K562 (cell line): ENCODE results near the gene MEF2B. TPM values are rescaled to one million over a fixed set of nuclear protein-coding genes. Genes with fewer than 3 reads are reported as not detected.

Experiments
- CBX2 ChIP-seq: fragments of 200-600 bp; sonication (generic); IDR thresholded peaks from one replicate; pipeline ENCODE4 v1.6.1; 2012; ENCODE audit warnings: mild to moderate bottlenecking, low read length, inconsistent platforms; ENCODE audit not compliant: insufficient read depth, poor library complexity, severe bottlenecking
- CTCFL ChIP-seq: IDR thresholded peaks from 2 replicates; pipeline ENCODE4 v1.6.1; 2011; ENCODE audit warnings: borderline replicate concordance, low read depth, mild to moderate bottlenecking, moderate library complexity, low read length; ENCODE audit not compliant: insufficient read depth, poor library complexity, severe bottlenecking
- GATA2 ChIP-seq: sonication (generic); formaldehyde crosslinking; IDR thresholded peaks from 2 replicates; pipeline ENCODE4 v1.4.0; 2020; ENCODE audit warnings: mild to moderate bottlenecking, missing genetic modification reagents
- HLTF ChIP-seq: fragments of 450-650 bp; IDR thresholded peaks from 2 replicates; pipeline ENCODE4 v1.6.1; 2016
- PBX2 ChIP-seq, 2 experiments: IDR thresholded peaks in 1 of 2; conservative IDR thresholded peaks in 1 of 2; 2 replicates each; pipeline ENCODE4 v1.6.1; 2016; ENCODE audit warnings: low read depth in 2 of 2, mild to moderate bottlenecking in 1 of 2, missing compliant biosample characterization in 1 of 2, missing genetic modification characterization in 1 of 2, moderate library complexity in 1 of 2
- TAF7 ChIP-seq: fragments of 450-650 bp; IDR thresholded peaks from 2 replicates; pipeline ENCODE4 v1.6.1; 2016; ENCODE audit warnings: missing genetic modification characterization, missing compliant biosample characterization
- TFE3 ChIP-seq: fragments of 450-650 bp; formaldehyde crosslinking; IDR thresholded peaks from 2 replicates; pipeline ENCODE4 v1.4.0; 2020; ENCODE audit warnings: mild to moderate bottlenecking, mixed read lengths
- ZNF12 ChIP-seq: sonication (generic); formaldehyde crosslinking; IDR thresholded peaks from 2 replicates; pipeline ENCODE4 v1.4.0; 2020; ENCODE audit warnings: mild to moderate bottlenecking, missing genetic modification reagents
- polyA plus RNA-seq, 8 experiments: library from polyadenylated mRNA; depleted of rRNA in 4 of 8; stranded (reverse) in 5 of 8; unstranded in 3 of 8; fragments of >200 nt; fragmentation: Nextera tagmentation in 2 of 8; fragmentation: Illumina TruSeq in 1 of 8; extraction: Ambion mirVana in 2 of 8; extraction: Trizol in 1 of 8; gene quantifications; 2 replicates each; pipeline versions ENCODE4 v1.2.1 to v1.2.3, GENCODE V29; 2011 to 2014; ENCODE audit warnings: inconsistent platforms in 1 of 8, missing spikeins in 1 of 8
- total RNA-seq, 7 experiments: library from RNA; depleted of rRNA in 6 of 7; stranded (reverse); fragments of >200 nt in 6 of 7; fragmentation: Illumina TruSeq in 2 of 7; extraction: Trizol in 2 of 7; gene quantifications; 2 replicates each; pipeline versions ENCODE4 v1.2.1 to v1.2.3, GENCODE V29; 2011 to 2021; ENCODE audit warnings: low replicate concordance in 1 of 7
- TF ChIP-seq, protein P1 (sequence below): fragments of 450-650 bp; IDR thresholded peaks from 2 replicates; pipeline ENCODE4 v1.6.1; 2016; ENCODE audit warnings: borderline replicate concordance
- TF ChIP-seq, protein P2 (sequence below), 3 experiments: fragments of 200-800 bp in 1 of 3; sonication (Bioruptor generic) in 1 of 3; sonication (generic) in 1 of 3; formaldehyde crosslinking in 1 of 3; IDR thresholded peaks; 2 replicates each; pipeline versions ENCODE4 v1.6.1 to v1.8.0; 2016 to 2022; ENCODE audit warnings: mild to moderate bottlenecking in 2 of 3, missing compliant biosample characterization in 2 of 3, missing genetic modification characterization in 2 of 3, missing genetic modification reagents in 1 of 3

The MEF2B gene
- total and polyA plus RNA-seq, 9 of the 15 experiments (the other 6 are each of a cell fraction or from before 2014, with no cell fraction given): 0.14 to 1.9 (median 0.71) TPM; not detected in 3

- TF ChIP-seq, protein P1, sequence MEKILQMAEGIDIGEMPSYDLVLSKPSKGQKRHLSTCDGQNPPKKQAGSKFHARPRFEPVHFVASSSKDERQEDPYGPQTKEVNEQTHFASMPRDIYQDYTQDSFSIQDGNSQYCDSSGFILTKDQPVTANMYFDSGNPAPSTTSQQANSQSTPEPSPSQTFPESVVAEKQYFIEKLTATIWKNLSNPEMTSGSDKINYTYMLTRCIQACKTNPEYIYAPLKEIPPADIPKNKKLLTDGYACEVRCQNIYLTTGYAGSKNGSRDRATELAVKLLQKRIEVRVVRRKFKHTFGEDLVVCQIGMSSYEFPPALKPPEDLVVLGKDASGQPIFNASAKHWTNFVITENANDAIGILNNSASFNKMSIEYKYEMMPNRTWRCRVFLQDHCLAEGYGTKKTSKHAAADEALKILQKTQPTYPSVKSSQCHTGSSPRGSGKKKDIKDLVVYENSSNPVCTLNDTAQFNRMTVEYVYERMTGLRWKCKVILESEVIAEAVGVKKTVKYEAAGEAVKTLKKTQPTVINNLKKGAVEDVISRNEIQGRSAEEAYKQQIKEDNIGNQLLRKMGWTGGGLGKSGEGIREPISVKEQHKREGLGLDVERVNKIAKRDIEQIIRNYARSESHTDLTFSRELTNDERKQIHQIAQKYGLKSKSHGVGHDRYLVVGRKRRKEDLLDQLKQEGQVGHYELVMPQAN: no peak
- TF ChIP-seq TAF7 (tag): 0 out of 2 replicates have a peak, but pooled peaks have one; percentile 15
- TF ChIP-seq, protein P2, sequence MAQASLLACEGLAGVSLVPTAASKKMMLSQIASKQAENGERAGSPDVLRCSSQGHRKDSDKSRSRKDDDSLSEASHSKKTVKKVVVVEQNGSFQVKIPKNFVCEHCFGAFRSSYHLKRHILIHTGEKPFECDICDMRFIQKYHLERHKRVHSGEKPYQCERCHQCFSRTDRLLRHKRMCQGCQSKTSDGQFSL (CRISPR knock-in tag; IDR thresholded peaks at IDR 0.05): no peak
- TF ChIP-seq, protein P2 (tag; IDR thresholded peaks at IDR 0.05): peak in 1 of 2 experiments; percentile 47; a peak in 1 of 4 replicates
- peak; percentile 42; the same call in 1 of the 2 replicates for TF ChIP-seq GATA2 (CRISPR knock-in tag)
- TF ChIP-seq CTCFL: no peak
- TF ChIP-seq TFE3 (CRISPR knock-in tag): peak; percentile 81
- TF ChIP-seq ZNF12 (CRISPR knock-in tag): no peak
- TF ChIP-seq HLTF: 0 out of 2 replicates have a peak, but pooled peaks have one; percentile 43
- no peak for TF ChIP-seq CBX2
- no peak for TF ChIP-seq PBX2 (CRISPR knock-in tag; IDR thresholded peaks at IDR 0.05; ENCODE audit: low read depth)
- peak; percentile 58 for TF ChIP-seq PBX2 (tag; conservative IDR thresholded peaks at IDR 0.05; ENCODE audit: low read depth)
Measured at GRCh38 chr19:19192910-19193423, 22.9 kb upstream of the MEF2B start (continued).
